Panc1 (cell line): ENCODE data around the gene SLC9A9. TPM values are rescaled to one million over a fixed set of nuclear protein-coding genes. Genes with fewer than 3 reads are reported as not detected.

Experiments
- ATAC-seq: fragments of 200-7000 bp; cut with Tn5 transposase; 2 replicates; pipeline ENCODE4 v1.9.1; 2020; ENCODE audit warnings: mild to moderate bottlenecking, moderate library complexity
- BruUV-seq: library from RNA; stranded (reverse); fragments of 400-500 nt; replicated peaks from 2 replicates; lab custom pipeline; 2021; lab: Mats Ljungman, UMichigan
- CTCF ChIA-PET: fragments of 300-600 bp; sonication (Branson Sonifier 250); formaldehyde crosslinking; loops from one replicate; lab custom pipeline; 2022; ENCODE audit warnings: antibody characterized with exemption; lab: Charles Lee
- POLR2A ChIA-PET: fragments of 300-600 bp; sonication (Branson Sonifier 250); formaldehyde crosslinking; loops from one replicate; lab custom pipeline; 2022; ENCODE audit warnings: antibody characterized with exemption; lab: Charles Lee
- DNase-seq: peaks from one replicate; pipeline ENCODE4 v3.0.0-alpha.2; 2010; ENCODE audit warnings: low read depth, low spot score
- H3K27ac ChIP-seq: 2 replicates; pipeline ENCODE4 v1.5.1; 2011; ENCODE audit warnings: mild to moderate bottlenecking, low read length, inconsistent platforms
- H3K27me3 ChIP-seq: fragments of 200-500 bp; sonication (Bioruptor generic); 2 replicates; pipeline ENCODE4 v1.6.0; 2014; ENCODE audit warnings: low read length, inconsistent platforms; ENCODE audit not compliant: control insufficient read depth, insufficient read depth
- H3K36me3 ChIP-seq: fragments of 200-500 bp; sonication (Bioruptor generic); 2 replicates; pipeline ENCODE4 v1.5.1; 2014; ENCODE audit warnings: inconsistent platforms, mild to moderate bottlenecking, low read length, moderate library complexity; ENCODE audit not compliant: control insufficient read depth, insufficient read depth
- H3K4me1 ChIP-seq: 2 replicates; pipeline ENCODE4 v1.5.1; 2011; ENCODE audit warnings: inconsistent platforms, mild to moderate bottlenecking, low read length, moderate library complexity; ENCODE audit not compliant: control insufficient read depth, insufficient read depth
- H3K4me3 ChIP-seq, 2 experiments: 2 replicates each; pipeline ENCODE4 v1.5.1; 2011 to 2012; ENCODE audit warnings: low read depth in 2 of 2, low read length in 2 of 2, mild to moderate bottlenecking in 2 of 2, inconsistent platforms in 1 of 2, moderate library complexity in 1 of 2
- H3K9me3 ChIP-seq: fragments of 200-500 bp; sonication (Bioruptor generic); 2 replicates; pipeline ENCODE4 v1.5.1; 2014; ENCODE audit warnings: low read depth, mild to moderate bottlenecking, inconsistent platforms, low read length, moderate library complexity; ENCODE audit not compliant: control insufficient read depth, insufficient read depth
- CTCF ChIP-seq: fragments of 450-650 bp; IDR thresholded peaks from 2 replicates; pipeline ENCODE4 v1.5.1; 2017; ENCODE audit warnings: mild to moderate bottlenecking
- POLR2AphosphoS5 ChIP-seq: IDR thresholded peaks from 2 replicates; pipeline ENCODE4 v1.6.1; 2012; ENCODE audit warnings: mild to moderate bottlenecking, low read depth, low read length, moderate library complexity
- REST ChIP-seq, 2 experiments: IDR thresholded peaks; 2 replicates each; pipeline ENCODE4 v1.6.1; 2011 to 2012; ENCODE audit warnings: low read depth in 2 of 2, control low read depth in 1 of 2, low read length in 1 of 2, mild to moderate bottlenecking in 1 of 2, moderate library complexity in 1 of 2; ENCODE audit not compliant: insufficient read depth in 1 of 2
- SIN3A ChIP-seq: IDR thresholded peaks from 2 replicates; pipeline ENCODE4 v1.6.1; 2012; ENCODE audit warnings: low read depth, mild to moderate bottlenecking, low read length, moderate library complexity, borderline replicate concordance; ENCODE audit not compliant: insufficient read depth
- TCF7L2 ChIP-seq: IDR thresholded peaks from 2 replicates; pipeline ENCODE4 v1.6.1; 2011; ENCODE audit warnings: mild to moderate bottlenecking, low read depth, low read length, inconsistent platforms
- in situ Hi-C: cut with HindIII; loops from 2 replicates; pipeline ENCODE4 v1.10.0; 2016; ENCODE audit warnings: low sequenced_read_pairs, low pct_unique_long_range_greater_than_20kb
- intact Hi-C: fragments of 100-400 bp; cut with micrococcal nuclease; formaldehyde crosslinking; loops from one replicate; pipeline ENCODE4 v1.10.0; 2022; ENCODE audit not compliant: unreplicated experiment
- total RNA-seq: library from RNA; stranded (reverse); gene quantifications from one replicate; pipeline ENCODE4 v1.2.1, GENCODE V29; 2021; ENCODE audit not compliant: unreplicated experiment

Gene SLC9A9
- total RNA-seq, 1 experiment from 2014 or later = not detected

GRCh38 chr3:143358793-143359491 lies 489.3 kb downstream of the SLC9A9 start:
- intact Hi-C loops = no loop called here
- H3K27me3 ChIP-seq = 0 out of 2 replicates have a peak, but pooled peaks cover 2% of the 10 kb centered on the region
- TF ChIP-seq SIN3A = no peak
- no peak for TF ChIP-seq POLR2AphosphoS5
- TF ChIP-seq CTCF = no peak
- no peak for TF ChIP-seq REST (IDR thresholded peaks at IDR 0.05; ENCODE audit: insufficient read depth in 1 of 2, low read depth in 2 of 2, low read length in 1 of 2)
- TF ChIP-seq TCF7L2 = no peak
- BruUV-seq = no TSS peak
- H3K4me1 ChIP-seq = no peaks in the 10 kb centered on the region
- no peaks in the 10 kb centered on the region for H3K9me3 ChIP-seq
- in situ Hi-C loops = no loop called here
- ChIA-PET POLR2A (no interaction called here), CTCF (no interaction called here)
- H3K4me3 ChIP-seq = no peak overlapping the region
- no peak overlapping the region for H3K27ac ChIP-seq
- DNase-seq (no peak), ATAC-seq (no peak)
- no peaks in the 10 kb centered on the region for H3K36me3 ChIP-seq

- Histone ChIP-seq H3K36me3 (no peaks in the 10 kb centered on the region), H3K4me3 (no peak overlapping the region), H3K4me1 (no peaks in the 10 kb centered on the region), H3K27me3 (0 out of 2 replicates have a peak, but pooled peaks cover 2% of the 10 kb centered on the region), H3K9me3 (no peaks in the 10 kb centered on the region), H3K27ac (no peak overlapping the region)
- ATAC-seq = no peak
- intact Hi-C loops (no loop called here), in situ Hi-C loops (no loop called here)
- TF ChIP-seq SIN3A = no peak
- TF ChIP-seq TCF7L2 = no peak
- no peak for TF ChIP-seq POLR2AphosphoS5
- no peak for TF ChIP-seq REST (IDR thresholded peaks at IDR 0.05; ENCODE audit: insufficient read depth in 1 of 2, low read depth in 2 of 2, low read length in 1 of 2)
- TF ChIP-seq CTCF = no peak
- ChIA-PET CTCF (no interaction called here), POLR2A (no interaction called here)
- no TSS peak for BruUV-seq
- DNase-seq = no peak
Observed at GRCh38 chr3:143358155-143358792, 490.0 kb downstream of the SLC9A9 start.
